AML-193 (cell line): ENCODE measurements around the gene TMEM176B.
A peak's percentile ranks its signal among the peaks of the same experiment; 100 is the strongest.
"Not testable (repeated sequence)": the region's sequence is repeated elsewhere in the genome, so short reads cannot be mapped to it uniquely, and the experiment has no call there.

Experiments used
- DNase-seq, 2 experiments: peaks; one replicate each; lab custom pipeline; 2025; lab: John Stamatoyannopoulos, UW

Gene TMEM176B

DNA sequence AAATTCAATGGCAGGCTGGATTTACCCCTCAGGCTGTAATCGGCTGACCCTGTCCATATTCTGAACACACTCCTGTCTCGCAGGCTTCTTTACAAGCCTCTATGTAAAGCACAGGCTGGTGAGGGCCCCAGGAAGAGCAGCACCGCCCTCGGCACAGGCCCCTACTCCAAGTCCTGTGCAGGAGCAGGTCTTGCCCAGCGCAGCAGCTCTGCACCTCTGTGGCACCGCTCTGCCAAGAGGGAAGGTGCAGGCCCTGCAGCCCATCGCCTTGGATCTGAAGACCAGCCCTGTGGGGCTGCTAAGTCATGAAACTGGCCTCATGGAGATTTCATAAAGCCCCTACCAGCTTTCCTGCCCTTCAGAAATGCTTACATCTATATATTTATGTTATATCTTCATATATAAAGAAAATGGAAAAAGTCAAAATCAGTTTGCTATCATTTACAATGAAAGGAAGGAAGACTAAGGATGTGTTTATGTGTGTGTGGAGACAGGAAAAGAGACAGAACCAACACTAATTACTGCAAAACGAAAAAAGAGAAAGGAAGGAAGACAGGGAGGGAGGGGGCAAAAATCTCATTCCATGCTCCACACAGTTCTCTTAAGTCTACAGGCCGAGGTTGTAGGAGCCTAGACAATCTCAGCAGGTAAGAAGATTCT is 9.6 kb downstream of the TMEM176B start:
- DNase-seq, result no peak

DNA sequence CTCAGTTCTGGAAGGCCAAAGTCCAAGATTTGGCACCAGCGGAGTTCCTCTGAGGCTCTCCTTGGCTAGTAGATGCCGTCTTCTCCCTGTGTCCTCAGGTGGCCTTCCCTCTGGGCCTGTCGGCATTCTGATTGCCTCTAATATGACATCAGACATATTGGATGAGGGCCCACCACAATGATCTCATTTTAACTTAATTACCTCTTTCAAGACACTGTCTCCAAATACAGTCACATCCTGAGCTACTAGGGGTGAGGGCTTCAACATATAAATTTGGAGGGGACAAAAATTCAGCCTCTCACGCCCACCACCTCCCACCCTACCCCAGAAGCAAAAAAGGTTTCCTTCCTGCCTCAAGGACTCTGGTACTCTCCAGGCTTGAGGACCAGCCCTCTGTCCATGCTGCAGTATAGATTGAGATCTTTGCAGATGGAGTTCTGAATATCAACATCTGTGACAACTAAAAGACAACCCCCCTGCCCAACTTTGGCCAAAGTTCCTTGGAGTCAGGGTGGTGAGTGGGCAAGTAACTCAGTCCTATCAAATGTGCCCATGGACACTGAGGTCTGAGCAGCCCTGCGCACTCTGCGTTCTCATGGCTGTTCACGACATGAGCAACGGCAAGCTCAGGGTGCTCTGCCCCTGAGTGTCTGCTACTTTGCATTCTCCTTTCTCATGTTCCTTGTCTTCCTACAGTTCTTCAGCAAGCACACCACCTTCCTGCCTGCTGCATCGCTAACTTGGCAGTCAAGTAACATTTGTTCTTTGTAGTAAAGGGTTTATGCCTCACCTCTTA is 11.5 kb downstream of the TMEM176B start:
- DNase-seq, result no peak

DNA sequence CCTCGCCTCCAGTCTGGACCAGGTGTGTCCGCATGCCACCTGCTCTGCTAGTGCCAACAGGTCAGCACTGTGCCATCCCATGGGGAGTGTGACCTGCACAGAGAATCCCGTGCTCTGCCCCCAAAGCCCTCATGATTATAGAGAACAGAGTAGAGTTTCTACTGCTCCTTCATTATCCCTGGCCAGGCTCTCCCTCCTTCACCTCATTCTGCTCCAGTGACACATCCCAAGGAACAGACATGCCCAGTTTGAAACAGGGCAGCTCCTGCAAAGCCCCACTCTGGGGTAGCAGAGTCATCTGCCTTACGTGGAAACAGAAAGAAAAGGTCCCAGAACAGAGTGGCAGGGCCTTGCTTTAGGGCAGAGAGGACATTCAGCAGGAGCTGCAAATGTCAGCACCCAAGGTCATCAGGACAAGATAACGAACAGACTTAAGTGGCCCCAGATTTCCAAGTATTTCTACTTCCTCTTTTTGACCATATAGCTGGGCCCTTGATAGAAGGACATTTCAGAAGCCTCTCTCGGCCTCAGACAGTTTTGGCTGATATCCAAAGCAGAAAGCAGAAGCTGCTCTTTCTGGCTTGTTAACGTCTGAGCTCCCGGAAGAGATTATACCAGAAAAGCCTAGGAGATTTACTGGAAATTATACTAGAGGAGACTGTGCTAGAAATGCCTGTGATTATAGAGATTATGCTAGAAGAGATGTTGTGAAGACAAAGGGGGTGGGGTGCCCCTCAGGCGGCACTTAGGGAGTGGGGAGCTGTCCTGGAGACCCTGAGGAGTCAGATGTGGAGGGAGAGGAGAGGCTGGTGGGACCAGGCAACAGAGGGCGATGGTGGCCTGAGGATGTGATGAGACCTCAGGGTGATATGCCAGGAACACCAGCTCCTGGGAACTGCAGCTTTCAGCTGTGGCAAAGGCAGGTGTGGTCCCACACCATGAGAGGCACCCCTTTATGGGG is 12.6 kb downstream of the TMEM176B start:
- peak; percentile 95 to 98 for DNase-seq

DNA sequence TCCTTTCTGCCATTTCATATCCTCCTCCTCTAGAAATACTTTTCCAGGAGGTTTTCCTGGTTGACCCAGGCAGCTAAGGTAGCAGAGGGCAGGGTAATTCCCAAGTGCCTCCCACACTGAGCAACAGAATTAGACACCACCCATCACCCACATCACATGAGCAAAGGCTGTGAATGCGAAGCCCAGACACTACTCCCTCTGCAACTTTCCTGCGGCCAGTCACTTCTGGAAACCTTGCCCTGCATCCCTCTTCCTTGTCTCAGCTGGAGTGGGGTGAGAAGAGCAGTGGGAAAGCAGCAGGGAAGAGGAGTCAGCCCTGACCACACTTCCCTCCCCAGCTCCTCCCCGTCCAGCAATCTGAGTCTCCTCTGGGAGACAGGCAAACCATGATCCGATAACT is 15.2 kb downstream of the TMEM176B start:
- no peak for DNase-seq

DNA sequence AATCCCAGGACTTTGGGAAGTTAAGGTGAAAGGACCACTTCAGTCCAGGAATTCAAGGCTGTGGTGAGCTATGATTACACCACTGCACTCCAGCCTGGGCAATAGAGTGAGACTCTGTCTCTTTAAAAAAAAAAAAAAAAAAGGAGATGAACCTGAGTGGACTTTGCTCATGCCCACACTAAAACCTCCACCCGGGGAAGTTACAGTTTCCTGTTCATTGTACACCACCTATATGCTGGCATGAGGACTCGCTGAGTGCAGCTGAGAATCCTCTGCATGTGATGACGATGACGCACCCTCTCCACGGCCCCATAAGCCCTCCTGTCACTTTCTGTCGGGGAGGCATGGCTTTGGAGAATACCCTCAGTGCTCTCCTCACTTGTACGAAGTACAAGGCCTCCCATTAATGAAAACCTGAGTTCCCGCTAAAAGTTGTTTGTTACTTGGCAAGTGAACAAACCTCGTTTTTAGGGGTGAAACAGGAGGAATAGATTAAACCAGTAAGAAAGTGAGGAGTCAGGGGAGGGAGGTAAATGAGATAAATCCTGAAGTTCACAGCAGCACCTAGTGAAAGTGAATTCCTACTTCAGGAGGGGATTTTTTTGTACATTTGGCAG is 15.9 kb downstream of the TMEM176B start:
- DNase-seq, result no peak

DNA sequence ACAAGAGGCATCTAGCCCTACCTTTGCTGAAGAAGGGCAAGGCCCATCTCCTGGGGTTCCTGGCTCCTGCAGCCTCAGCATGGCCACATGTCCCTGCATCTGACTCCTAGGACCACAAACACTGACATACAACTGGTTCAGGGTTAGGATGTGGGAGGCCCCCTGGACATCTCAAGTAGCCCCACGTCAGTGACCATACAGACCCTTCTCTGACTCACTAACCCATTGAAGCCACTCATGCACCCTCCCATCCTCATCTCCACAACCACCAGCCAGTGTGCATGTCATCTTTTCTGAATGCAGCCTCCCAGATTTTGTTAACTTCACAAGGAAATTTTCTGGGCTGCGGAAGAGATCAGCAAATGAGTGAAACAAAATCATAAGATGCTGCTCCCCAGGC is 18.2 kb downstream of the TMEM176B start:
- no peak for DNase-seq

DNA sequence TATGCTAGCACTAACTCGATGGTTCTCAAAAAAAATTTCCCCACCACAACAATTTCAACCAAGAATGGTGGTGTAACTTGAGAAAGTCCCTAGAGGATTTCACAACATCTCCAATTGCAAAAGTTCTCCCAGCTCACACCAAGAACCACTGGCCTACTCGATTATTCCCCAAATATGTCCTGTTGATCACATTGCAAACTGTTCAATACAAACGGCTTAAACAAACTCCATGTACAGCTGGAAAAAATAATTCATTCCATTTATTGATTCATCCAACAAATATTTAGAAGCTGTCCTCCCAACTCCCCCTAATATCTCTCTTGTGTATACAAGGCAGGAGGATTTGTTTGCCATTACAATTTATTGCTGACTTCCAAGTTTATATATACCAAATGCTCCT is 19.1 kb downstream of the TMEM176B start:
- peak; percentile 42 to 47 for DNase-seq

DNA sequence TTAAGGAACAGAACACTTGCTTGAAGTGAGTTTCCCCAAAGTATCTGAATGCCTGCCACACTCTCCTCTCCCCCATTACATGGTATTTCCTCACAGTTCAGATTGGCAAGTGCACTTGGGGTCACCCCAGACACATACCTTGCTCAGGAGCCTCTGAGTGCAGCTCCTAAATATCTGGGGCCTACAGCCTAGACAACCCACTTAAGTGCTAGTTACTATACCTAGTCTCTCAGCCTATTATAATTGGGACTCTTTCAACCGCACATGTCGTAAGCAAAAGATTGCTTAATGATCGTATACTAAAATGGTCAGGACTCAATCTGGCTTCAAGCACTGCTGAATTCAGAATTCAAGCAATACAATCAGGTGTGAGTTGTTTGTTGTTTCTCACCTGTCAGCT is 19.9 kb downstream of the TMEM176B start:
- DNase-seq, result peak; percentile 32 to 45

DNA sequence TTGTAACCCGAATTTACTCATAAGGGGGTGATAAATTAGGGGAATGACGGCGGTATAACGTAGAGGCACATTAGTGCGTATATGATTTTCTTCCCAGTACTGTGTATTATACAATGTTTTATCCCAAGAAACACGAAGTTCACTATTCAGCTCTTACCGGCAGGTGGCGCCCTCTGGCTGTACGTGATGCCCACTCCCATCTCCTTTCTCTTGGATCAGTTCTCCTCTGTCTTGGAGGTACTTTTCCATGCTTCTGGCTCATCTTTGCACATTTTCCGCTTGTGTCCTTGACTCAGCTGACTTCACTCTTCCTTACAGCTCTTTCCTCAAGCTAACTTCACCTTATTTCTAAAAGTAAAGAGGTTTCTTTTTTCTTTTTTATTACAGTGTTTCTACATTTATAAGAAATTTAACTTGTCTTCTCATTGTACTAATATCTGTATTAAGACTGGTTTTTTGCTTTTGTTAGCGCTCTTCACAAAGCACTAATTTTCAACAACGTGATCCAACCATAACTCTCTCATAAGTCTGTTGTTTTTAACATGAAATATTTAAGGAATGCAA is 21.3 kb downstream of the TMEM176B start:
- peak; percentile 53 to 62 for DNase-seq

DNA sequence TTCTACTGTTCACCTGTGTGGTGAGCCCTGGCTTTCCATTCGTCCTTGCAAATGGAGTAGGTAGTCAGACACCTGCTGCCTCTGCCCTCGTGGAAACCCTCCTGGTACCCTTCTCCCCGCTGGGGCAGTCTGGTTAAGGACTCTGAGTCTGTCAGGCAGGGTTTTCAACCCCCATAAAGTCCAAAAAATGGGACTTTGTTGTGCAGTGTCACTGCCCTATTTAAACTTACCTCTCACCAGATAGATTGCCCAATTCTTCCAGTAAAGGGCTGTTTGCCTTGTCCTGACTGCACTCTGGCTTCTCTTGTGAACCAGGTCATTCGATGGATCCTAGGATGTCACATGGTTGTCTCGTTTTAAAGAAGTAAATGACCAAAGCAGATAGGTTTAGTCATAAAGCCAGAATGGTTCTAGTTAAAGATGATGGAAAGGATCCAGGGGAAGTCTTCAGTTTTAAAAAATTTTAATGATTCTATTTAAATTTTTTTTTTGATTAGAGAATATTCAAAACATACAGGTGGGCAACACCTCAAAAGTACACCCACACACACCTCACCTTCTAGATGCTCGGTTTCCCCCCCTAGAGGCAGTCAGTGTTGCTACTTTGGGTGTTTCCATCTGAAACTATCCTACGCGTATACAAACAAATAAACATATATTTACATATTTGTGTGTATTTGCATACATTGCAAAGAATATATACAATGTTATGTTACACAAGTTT is 22.0 kb downstream of the TMEM176B start:
- no peak for DNase-seq

DNA sequence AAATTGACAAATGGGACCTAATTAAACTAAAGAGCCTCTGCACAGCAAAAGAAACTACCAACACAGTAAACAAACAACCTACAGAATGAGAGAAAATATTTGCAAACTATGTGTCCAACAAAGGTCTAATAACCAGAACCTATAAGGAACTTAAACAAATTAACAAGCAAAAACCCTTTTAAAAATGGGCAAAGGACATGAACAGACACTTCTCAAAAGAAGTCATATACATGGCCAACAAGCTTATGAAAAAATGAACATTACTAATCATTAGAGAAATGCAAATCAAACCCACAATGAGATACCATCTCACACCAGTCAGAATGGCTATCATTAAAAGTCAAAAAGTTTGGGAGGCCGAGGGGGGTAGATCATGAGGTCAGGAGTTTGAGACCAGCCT is 26.0 kb downstream of the TMEM176B start:
- not testable (repeated sequence) for DNase-seq

DNA sequence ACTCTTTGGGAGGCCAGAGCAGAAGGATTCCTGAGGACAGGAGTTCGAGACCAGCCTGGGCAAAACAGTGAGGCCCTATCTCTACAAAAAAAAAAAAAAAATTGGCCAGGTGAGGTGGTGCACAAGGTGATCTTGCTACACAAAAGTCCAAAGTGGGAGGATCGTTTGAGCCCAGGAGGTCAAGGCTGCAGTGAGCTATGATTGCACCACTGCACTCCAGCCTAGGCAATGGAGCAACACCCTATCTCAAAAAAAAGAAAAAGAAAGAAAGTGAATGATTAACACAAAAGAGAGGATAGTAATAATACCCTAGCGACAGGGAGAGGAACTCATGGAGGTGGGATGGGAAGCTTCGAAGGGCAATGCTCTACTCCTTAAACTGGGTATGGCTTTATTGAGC is 30.4 kb downstream of the TMEM176B start:
- DNase-seq, result no peak

DNA sequence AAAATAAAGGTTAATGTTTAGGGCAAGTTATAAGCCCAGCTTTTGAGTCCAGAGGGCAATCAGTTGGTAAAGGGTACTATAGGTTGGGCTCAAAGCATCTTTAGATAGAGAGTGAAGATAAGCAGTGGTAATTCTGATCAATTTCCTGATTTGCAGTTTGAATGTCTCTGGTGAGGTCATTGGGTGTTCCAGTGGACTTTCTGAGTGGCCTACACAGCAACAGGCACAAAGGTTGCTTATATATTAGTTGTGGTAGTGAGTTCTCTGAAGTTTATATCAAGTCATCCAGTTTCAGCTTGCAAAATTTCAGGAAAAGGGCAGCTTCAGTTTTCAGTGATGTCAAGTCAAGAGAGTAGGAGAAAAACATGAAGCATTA is 33.8 kb downstream of the TMEM176B start:
- DNase-seq, result no peak

DNA sequence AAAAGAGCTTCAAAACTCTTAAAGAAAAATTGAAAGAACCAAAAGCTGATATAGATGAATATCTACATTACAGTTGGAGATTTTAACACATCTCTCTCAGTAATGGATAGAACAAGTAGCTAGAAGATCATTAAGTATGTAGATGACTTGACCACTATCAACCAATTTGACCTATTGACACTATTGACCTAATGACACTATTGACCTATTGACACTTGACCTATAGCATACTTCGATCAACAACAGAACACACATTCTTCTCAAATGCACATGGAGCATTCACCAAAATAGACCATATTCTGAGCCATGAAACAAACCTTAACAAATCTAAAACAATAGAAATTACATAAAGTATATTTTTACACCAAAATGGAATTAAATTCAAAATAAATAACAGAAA is 40.7 kb downstream of the TMEM176B start:
- DNase-seq, result no peak

DNA sequence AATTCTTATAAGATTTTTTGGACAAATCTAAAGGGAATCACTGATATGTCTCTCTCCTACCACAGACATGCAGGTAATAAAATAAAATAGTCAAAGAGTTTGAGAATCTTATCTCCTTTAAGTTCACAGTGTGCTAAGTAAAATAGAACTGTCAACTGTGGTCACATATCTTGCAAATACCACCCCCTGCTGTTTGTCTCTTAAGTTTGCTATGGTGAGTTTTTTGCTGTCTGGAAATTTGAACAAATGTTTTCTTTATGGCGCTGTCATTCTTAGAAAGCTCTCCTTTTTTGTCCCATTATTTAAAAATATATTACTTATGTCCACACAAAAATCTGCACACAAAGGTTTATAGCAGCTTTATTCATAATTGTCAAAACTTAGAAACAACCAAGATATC is 43.3 kb downstream of the TMEM176B start:
- DNase-seq, result peak; percentile 27 to 40

DNA sequence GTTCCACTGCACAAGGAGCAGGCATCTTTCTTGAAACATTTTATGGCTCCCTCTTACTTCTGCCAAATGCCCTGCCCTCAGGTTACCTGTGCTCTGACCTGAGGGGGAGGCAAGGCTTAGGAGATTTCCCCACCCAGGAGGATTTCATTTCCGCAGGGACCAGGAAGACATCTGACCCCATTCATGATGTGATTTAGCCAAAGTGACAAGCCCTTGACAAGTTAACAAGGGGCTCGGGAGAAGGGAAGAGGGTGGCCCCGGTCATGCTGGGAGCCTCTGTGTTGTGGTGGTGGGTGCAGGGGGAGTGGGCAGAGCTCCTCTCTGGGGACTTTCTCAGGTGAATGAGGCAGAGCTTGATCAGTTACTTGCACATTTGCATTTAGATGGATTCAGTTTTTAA is 44.0 kb downstream of the TMEM176B start:
- DNase-seq, result no peak

DNA sequence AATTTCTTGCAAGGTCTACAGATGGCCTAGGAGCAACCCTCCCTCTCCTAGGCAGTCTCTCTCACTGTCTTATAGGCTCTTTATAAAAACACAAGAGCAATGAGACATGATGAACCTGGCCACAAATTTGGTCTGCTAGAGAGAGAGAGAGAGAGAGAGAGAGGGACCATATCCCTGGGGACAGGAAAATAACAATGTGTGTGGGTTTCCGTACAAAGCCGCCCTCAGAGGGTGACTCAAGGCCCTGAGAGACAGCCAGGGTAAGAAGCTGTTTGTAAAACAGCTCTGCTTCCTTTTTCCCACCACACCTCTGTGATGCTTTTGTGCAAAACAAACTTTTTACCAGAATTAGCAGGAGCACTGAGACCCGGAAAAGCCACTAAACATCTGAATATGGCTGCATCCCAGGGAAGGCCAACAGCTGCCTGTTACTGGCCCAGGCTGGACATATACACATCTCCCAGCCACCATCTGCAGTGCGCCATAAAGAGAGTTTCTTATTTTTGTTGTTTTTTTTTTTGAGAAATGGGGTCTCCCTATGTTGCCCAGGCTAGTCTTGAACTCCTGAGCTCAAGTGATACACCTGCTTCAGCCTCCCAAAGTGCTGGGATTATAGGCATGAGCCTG is 44.6 kb downstream of the TMEM176B start:
- DNase-seq, result no peak

DNA sequence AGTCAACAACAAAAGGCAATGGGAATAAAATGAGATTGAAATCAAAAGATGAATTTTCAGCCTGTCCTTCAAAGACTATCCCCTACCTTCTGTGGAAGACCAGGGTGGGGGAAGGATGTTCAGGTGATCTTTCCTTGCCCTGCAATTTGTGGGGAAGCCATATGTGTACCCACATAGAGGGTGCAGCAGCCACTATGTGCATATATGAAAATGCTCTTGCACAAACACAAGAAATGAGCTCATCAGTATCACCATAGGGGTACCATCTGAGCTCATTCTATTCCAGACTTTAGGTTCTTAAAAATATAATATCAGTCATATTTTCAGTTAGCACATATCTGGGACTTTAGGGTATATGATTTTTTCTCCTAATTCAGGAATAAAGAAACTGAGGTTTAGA is 45.2 kb downstream of the TMEM176B start:
- no peak for DNase-seq

DNA sequence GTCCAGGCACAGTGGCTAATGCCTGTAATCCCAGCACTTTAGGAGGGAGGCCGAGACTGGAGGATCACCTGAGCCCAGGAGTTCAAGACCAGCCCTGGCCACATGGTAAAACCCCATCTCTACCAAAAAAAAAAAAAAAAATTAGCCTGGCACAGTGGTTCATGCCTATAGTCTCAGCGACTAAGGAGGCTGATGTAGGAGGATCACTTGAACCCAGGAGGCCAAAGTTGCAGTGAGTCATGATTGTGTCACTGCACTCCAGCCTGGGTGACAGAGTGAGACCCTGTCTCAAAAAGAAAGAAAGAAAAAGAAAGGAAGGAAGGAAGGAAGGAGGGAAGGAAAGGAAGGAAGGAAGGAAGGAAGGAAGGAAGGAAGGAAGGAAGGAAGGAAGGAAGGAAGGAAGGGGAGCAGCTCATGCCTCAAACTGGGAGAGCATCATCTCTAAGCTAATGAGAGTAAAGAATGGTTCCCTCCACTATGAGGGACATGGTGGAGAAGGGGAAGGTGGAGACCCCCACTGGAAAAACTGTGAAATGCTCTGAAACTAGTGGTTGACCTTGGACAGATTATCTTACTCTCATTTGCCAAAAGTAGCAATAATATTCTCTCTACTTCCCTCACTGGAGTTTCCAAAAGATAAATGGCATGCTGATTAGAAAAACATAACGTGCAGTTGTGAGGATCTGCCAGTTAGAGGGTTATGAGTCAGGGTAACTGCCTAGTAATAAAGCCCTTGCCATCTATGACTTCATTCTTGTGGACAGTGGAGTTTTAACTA is 46.1 kb downstream of the TMEM176B start:
- peak; percentile 12 to 35 for DNase-seq

DNA sequence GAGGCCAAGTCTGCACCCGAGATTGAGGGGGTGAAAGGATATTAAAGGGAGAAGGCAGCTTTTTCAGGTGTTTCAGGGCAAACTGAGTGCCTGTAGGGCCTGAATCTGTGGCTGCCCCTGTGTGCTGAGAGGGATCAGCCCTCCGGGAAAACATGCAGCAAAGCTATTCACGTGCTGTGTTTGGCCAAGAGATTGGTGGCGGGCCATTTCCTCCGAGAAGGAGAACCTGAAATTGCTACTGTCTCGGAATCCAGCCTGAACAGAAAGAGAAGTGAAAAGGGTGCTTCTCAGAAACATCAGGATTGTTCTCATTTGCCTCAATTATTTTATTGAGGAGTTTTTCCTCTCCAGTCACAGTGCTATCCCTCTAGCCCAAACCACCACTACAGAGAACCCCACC is 46.9 kb downstream of the TMEM176B start:
- DNase-seq, result no peak
